ELF-1 (cell line): ENCODE data around the gene UBA3.

Experiments
- DNase-seq: peaks from one replicate; pipeline ENCODE4 v3.0.0-alpha.2; 2016; ENCODE audit warnings: low read depth, low spot score

The UBA3 gene

GRCh38 chr3:69099576-69099975, 19.4 kb upstream of the UBA3 start:
- no peak for DNase-seq

DNA sequence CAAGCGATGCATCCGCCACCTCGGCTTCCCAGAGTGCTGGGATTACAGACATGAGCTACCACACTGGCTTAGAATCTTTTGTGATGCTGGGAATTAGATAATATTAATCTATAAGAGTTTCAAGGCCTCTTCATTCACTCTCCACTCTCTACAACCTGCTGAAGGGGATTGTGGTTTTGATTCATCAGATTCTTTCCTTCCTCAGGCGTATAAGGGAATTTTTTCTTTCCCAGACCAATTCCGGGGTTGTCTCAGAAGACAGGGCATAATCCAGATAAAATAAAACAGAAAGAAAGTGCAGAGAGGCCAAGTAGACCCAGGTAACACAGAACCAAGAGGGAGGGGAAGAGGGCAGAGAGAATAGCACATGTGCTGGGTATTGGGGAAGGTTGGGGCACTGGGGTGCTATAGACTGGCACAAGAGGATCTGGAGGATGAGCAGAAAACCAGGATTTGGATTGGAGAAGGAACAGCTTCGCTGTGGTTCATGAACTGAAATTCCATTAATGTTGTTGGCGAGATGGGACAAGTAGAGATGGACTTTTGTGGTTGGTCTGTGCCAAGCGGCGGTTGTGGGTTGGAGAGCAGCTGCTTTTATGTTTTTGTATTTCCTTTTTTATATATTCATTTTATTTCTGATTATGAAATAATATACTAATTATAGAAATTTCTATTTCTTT, 17.4 kb upstream of the UBA3 start:
- DNase-seq: no peak

- no peak for DNase-seq
These were observed 16.1 kb upstream of the UBA3 start for GRCh38 chr3:69096299-69096698.

GRCh38 chr3:69095636-69096035, 15.5 kb upstream of the UBA3 start:
- DNase-seq: no peak

- no peak for DNase-seq
These were observed 14.5 kb upstream of the UBA3 start for GRCh38 chr3:69094467-69095205.

DNA sequence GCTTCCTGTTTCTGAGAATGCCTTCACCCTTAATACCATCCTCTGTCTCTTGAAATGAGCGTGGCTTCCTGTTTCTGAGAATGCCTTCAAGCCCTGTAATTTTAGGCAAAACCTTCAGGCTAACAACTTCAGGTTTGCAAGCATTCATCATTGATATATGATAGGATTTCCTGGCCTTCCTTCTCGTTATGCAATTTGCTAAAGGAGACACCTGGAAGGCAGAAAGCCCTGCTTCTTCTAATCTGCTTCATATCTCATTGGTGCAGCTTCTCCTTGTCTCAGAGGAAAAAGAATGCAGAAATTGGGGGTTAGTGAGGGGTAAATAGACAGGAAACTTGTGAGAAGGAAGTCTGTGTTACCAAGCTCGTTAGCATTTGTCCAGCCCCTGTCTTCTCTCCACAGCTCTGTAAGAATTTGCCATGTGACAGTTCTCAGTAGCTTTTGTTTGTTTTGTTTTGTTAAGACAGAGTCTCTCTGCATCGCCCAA, 11.9 kb upstream of the UBA3 start:
- DNase-seq: peak; percentile 13

DNA sequence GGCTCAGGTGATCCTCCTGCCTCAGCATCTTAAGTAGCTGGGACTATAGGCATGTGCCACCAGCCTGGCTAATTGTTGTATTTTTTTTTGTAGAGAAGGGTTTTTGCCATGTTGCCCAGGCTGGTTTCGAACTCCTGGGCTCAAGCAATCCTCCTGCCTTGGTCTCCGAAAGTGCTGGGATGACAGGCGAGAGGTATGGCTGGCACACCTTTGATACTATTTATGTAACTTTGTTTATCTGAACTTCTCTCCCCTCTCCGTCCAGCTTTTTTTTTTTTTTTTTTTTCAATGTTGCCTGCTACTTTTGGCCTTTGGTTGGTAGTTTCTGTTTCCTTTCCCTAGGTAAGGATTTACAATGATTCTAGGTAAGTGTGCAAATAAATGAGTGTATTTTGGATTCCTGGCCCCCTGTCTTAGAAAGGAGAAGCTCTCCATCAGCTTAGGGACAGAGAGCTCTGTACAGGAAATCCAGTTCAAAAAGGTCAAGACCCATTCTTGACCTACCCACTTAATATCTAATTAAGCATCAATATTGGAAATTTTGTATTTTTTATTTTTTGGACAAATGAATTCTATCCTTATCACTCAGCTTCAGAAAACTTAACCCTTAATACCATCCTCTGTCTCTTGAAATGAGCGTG, 11.3 kb upstream of the UBA3 start:
- DNase-seq: no peak

DNA sequence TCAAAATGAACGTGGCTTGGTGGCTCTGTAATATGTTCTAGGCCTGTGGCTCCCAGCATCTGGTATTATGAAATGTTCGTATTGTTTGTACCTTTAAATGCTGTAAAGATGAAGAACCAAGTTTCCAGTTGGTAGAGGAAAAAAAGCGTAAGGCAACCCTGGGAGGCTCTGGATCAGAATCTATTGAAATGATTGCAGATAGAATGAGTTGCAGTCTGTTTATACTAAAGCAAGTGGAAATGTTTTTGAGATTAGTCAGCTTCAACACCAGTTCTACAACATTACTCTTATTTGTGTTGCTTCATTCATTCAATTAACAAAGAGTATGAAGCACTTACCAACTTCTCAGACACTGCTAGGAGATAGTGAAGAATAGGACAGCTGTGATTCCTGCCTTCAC, 9.9 kb upstream of the UBA3 start:
- no peak for DNase-seq

DNA sequence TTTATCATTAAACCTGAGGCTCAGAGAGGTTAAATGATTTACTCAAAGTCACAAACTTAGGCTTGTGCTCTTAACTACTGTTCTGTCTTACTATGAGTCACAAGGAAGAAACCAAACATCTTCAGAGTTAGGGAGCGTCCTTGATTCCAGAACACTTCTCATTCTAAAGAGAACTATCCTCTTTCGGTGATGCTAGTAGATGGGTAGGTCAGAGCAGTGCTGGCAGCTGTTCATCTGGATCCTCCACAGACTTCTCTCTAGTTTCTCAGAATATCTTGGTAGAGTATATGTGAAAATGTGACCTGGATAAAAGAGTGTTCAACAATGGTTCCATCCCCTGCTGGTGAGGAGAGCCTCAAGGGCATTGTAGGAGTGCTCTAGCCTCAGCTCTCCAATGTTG, 7.9 kb upstream of the UBA3 start:
- DNase-seq: peak; percentile 11

GRCh38 chr3:69087030-69087791, 7.0 kb upstream of the UBA3 start:
- DNase-seq: no peak

GRCh38 chr3:69085833-69086722, 5.9 kb upstream of the UBA3 start:
- peak; percentile 27 for DNase-seq

DNA sequence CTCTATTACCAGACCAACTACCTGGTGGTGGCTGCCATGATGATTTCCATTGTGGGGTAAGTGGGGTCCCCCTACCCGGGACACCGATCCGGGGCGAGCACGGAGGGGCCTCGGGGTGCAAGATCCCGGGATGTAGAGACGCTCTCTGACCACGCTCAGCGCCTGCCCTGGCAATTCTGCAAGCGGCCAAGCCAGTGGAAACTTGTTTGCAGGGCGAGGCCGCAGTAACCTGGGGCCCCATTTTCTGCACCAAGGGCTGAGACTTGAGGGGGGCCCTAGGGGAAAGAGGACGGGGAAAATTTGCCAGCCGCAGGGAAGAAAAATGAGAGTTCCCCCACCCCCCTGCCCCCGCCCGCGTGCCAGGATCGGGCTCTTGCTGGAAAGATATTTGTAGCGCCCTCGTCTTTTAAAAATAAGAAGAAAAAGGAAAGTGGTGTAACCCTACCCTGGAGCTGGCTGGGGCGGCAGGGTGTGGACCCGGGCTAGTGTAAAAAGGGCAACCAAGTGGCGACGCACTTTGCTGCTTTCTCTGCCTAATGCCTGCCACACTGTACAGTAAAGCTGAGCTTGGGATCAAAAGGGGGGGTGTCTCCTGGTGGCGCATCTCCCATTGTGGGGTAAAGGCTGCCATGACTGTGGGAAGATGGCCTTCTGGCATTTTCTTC, 5.1 kb upstream of the UBA3 start:
- DNase-seq: peak; percentile 17

DNA sequence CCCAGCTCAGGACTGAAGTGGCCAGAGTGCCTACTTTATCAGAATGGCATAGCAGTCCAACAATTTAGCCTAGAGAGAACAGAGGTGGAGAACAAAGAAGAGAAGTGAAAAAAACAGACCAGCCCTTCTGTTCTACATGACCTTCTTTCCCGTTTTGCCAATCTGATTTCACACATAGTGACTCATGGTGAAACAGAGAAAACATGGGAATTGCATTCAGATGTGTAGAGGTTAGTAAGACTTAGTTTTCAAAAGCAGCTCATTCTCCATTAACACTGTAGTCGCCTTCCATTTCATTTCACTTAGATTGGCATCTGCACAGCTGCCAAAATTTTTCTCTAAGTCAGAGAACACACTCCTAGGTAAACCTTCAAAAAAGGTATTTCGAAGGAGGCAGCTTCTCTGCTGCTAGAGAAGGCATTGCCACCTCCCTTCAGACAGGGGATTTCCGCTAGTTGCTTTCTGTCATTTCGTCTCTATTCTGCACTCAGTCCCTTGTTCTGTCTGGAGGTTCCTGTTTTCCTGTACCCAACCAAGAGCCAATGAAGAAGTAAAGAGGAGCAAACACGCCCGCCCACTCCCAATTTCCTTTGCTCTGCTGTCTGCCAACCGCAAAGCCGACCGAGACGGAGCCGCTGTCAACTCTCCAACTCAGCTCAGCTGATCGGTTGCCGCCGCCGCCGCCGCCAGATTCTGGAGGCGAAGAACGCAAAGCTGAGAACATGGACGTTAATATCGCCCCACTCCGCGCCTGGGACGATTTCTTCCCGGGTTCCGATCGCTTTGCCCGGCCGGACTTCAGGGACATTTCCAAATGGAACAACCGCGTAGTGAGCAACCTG, 4.4 kb upstream of the UBA3 start, which contains the start of gene ARL6IP5:
Gene ARL6IP5, plus strand, starts transcription at position 612 of the 842 bp plus-strand sequence. Its CDS starts 111 bp downstream, at position 723.
- peak; percentile 93 for DNase-seq

DNA sequence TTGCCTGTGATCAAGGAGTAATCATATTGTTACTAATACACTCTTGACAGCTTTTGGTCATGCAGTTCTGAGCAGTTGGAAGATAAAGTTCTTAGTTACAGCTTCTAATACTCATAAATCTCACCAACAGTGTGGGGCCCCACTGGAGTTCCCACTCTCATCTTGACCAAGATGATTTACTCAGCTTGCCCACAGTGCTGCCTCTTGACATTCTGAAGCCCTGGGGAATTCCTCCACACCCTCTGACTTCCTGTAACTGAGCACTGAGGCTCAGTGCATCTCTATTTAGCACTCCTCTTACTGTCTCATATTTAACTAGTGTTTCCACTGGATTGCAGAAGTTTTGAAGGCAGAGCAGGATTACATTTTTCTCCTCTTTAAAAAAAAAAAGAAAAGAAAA, 2.6 kb upstream of the UBA3 start:
- DNase-seq: peak; percentile 25

DNA sequence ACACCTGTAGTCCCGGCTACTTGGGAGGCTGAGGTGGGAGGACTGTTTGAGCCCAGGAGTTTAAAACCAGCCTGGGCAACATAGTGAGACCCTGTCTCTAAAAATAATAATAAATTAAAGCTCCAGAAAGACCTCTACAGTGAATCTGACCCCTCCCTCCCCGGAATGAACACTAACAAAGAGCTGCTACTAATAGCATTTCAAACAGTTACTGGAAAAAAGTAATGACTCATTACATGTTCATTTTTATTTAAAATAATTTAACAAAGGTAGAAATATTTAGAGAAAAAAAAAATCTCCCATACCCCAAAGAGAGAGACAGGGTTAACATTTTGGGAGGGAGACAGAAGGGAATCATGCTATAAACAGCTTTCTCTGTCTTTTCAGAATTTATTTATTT, 2.2 kb upstream of the UBA3 start:
- DNase-seq: no peak

DNA sequence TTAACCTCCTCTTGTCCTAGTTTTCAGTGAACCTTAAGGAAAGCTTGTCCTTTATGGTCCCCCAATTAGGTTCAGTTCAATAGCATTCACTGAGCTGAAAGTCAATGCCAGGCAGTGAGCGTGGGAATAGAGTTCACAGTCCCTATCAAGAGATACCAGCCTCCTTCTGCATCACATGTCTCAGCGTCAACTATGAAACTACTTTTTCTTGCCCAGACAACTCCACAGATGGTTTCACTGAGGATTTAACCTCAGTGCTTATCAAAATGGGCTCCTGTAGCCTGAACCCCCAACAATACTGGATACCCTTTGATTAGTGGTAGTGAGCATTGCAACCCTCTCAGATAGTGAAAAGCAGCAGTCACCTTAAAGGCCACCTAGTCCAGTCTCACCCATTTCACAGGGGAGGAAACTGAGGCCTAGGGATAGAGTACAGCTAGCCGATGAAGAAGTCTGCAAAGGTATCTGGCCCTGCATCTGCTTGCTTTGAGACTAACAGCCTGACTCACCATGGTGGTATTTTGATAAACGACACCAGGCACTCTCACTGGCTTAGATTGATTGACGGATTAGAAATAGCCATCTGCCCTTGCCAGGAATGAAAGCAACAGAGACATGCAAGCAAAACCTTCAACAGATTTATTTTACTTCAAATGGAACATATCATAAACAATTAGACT, 1.6 kb upstream of the UBA3 start:
- DNase-seq: peak; percentile 58

DNA sequence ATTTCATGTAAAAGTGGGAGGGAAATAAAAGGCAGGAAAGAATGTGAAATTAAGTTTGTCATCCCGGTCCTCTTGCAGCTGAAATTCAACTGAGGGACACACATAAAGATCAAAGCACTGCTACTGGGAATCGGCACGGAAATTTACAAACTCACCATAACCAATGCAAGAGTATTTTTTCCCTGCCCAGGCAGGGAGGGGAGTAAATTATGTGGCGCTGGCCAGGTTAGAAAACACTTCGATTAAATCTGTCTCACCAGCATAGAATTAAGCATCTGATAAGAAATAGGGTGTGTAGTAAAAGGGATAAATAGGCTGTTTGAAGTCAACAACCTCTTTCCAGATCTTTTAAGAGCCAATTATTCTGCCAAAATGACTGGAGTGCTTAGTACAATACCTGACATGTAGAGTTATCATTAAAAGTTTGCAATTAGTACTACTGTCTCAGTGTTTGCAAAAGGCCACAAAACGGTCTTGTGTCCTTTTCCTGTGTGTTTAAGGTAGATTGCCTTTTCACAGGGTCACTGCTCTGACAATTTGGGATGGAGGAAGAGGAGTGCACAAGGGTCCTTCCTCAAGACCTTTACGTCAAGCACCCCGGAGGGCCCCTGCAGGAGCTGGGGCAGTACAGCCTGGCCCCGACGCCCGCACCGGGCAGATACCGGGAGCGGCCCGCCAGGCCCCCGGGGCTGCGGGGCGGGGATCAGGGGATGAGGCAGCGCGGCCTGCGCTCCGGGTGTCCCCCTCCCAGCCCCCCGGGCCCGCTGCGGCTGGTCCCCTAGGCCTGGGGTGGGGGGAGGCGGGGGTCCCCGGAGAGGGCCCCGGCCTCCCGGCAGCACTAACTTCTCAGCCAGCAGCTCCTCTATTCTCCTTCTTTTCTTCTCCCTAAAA, 651 bp downstream of the UBA3 start:
- peak; percentile 79 for DNase-seq

GRCh38 chr3:69072928-69073327, 7.2 kb downstream of the UBA3 start:
- no peak for DNase-seq
